ENCODE measurements around the gene PTPN14. TPM values are rescaled to one million over a fixed set of nuclear protein-coding genes. Genes with fewer than 3 reads are reported as not detected.
A peak's percentile ranks its signal among the peaks of the same experiment; 100 is the strongest.

PTPN14 gene
- total RNA-seq, 1 donor from 2014 or later = 25.1 TPM

GRCh38 chr1:214344897-214345296, 206.5 kb downstream of the PTPN14 start:
- intact Hi-C loops (cut with DNase I) = no loop called here
- no peak for ATAC-seq (ENCODE audit: poor library complexity)
- DNase-seq = no peak

- intact Hi-C loops (cut with DNase I) = no loop called here
- no peak for ATAC-seq (ENCODE audit: poor library complexity)
- no peak for DNase-seq
Observed at GRCh38 chr1:214342525-214342924, 208.9 kb downstream of the PTPN14 start.

GRCh38 chr1:214341932-214342331, 209.5 kb downstream of the PTPN14 start:
- no peak for DNase-seq
- ATAC-seq (ENCODE audit: poor library complexity) = no peak
- intact Hi-C loops (cut with DNase I) = no loop called here

- no peak for ATAC-seq (ENCODE audit: poor library complexity)
- intact Hi-C loops (cut with DNase I) = no loop called here
- no peak for DNase-seq
Observed at GRCh38 chr1:214341459-214341858, 209.9 kb downstream of the PTPN14 start.

GRCh38 chr1:214338212-214338611, 213.2 kb downstream of the PTPN14 start:
- peak; percentile 57 for ATAC-seq (ENCODE audit: poor library complexity)
- no peak for DNase-seq
- intact Hi-C loops (cut with DNase I) = loop anchor here (10.0 kb wide), 1 partner anchor 217 kb away; the partner anchor contains the start of gene PTPN14

GRCh38 chr1:214337511-214337910, 213.9 kb downstream of the PTPN14 start:
- ATAC-seq (ENCODE audit: poor library complexity) = peak; percentile 54
- DNase-seq = no peak
- intact Hi-C loops (cut with DNase I) = loop anchor here (10.0 kb wide), 1 partner anchor 217 kb away; the partner anchor contains the start of gene PTPN14

- ATAC-seq (ENCODE audit: poor library complexity) = peak; percentile 3
- DNase-seq = no peak
- intact Hi-C loops (cut with DNase I) = loop anchor here (10.0 kb wide), 1 partner anchor 218 kb away; the partner anchor contains the start of gene PTPN14
Observed at GRCh38 chr1:214337015-214337414, 214.4 kb downstream of the PTPN14 start.

- DNase-seq (no peak), ATAC-seq (ENCODE audit: poor library complexity) (no peak)
- intact Hi-C loops (cut with DNase I) = loop anchor here (10.0 kb wide), 1 partner anchor 219 kb away; the partner anchor contains the start of gene PTPN14
Observed at GRCh38 chr1:214335567-214335966, 215.8 kb downstream of the PTPN14 start.

GRCh38 chr1:214332946-214333798, 218.2 kb downstream of the PTPN14 start:
- intact Hi-C loops (cut with DNase I) = loop anchor here (5.0 to 10.0 kb wide), 2 partner anchors 222 to 254 kb away; partner anchors contain the start of gene PTPN14
- DNase-seq (peak; percentile 61), ATAC-seq (ENCODE audit: poor library complexity) (no peak)

- no peak for ATAC-seq (ENCODE audit: poor library complexity)
- peak; percentile 53 for DNase-seq
- intact Hi-C loops (cut with DNase I) = loop anchor here (5.0 to 10.0 kb wide), 2 partner anchors 223 to 255 kb away; partner anchors contain the start of gene PTPN14
Observed at GRCh38 chr1:214331827-214332423, 219.5 kb downstream of the PTPN14 start.

GRCh38 chr1:214331180-214331579, 220.2 kb downstream of the PTPN14 start:
- intact Hi-C loops (cut with DNase I) = loop anchor here (5.0 to 10.0 kb wide), 2 partner anchors 224 to 256 kb away; partner anchors contain the start of gene PTPN14
- ATAC-seq (ENCODE audit: poor library complexity) (peak; percentile 40), DNase-seq (peak; percentile 51)

- intact Hi-C loops (cut with DNase I) = loop anchor here (5.0 to 10.0 kb wide), 2 partner anchors 224 to 257 kb away; partner anchors contain the start of gene PTPN14
- ATAC-seq (ENCODE audit: poor library complexity) (no peak), DNase-seq (no peak)
Observed at GRCh38 chr1:214330715-214331114, 220.7 kb downstream of the PTPN14 start.

GRCh38 chr1:214330222-214330621, 221.2 kb downstream of the PTPN14 start:
- DNase-seq (no peak), ATAC-seq (ENCODE audit: poor library complexity) (no peak)
- intact Hi-C loops (cut with DNase I) = loop anchor here (5.0 to 10.0 kb wide), 2 partner anchors 225 to 257 kb away; partner anchors contain the start of gene PTPN14

- intact Hi-C loops (cut with DNase I) = loop anchor here (2.0 to 10.0 kb wide), 4 partner anchors 69 to 258 kb away; partner anchors contain the start of gene PTPN14
- peak; percentile 41 for DNase-seq
- ATAC-seq (ENCODE audit: poor library complexity) = no peak
Observed at GRCh38 chr1:214329470-214330220, 221.8 kb downstream of the PTPN14 start.

GRCh38 chr1:214328770-214329469, 222.5 kb downstream of the PTPN14 start:
- ATAC-seq (ENCODE audit: poor library complexity) = peak; percentile 87
- DNase-seq = peak; percentile 82
- intact Hi-C loops (cut with DNase I) = loop anchor here (2.0 kb wide), 2 partner anchors 68 to 114 kb away; no protein-coding TSS in a partner anchor

- intact Hi-C loops (cut with DNase I) = no loop called here
- ATAC-seq (ENCODE audit: poor library complexity) (peak; percentile 43), DNase-seq (no peak)
Observed at GRCh38 chr1:214327514-214327913, 223.9 kb downstream of the PTPN14 start.

GRCh38 chr1:214326406-214326805, 225.0 kb downstream of the PTPN14 start:
- intact Hi-C loops (cut with DNase I) = no loop called here
- DNase-seq (no peak), ATAC-seq (ENCODE audit: poor library complexity) (no peak)
